Calu3 (cell line): ENCODE data around the gene NOD2. TPM values are rescaled to one million over a fixed set of nuclear protein-coding genes. Genes with fewer than 3 reads are reported as not detected.

ENCODE experiments used
- BruUV-seq: library from RNA; stranded (reverse); fragments of 400-500 nt; replicated peaks from 2 replicates; lab custom pipeline; 2021; lab: Mats Ljungman, UMichigan
- CTCF ChIA-PET: fragments of 300-600 bp; sonication (Branson Sonifier 250); formaldehyde crosslinking; loops from one replicate; lab custom pipeline; 2022; ENCODE audit warnings: antibody characterized with exemption; lab: Charles Lee
- DNase-seq: peaks from one replicate; pipeline ENCODE4 v3.0.0; 2022
- H3K27ac Mint-ChIP-seq: one replicate; pipeline ENCODE4 v1.8.0; 2022; ENCODE audit warnings: mixed read lengths; ENCODE audit not compliant: unreplicated experiment
- H3K27me3 Mint-ChIP-seq: one replicate; pipeline ENCODE4 v1.8.0; 2022; ENCODE audit warnings: mixed read lengths; ENCODE audit not compliant: unreplicated experiment
- H3K36me3 Mint-ChIP-seq: one replicate; pipeline ENCODE4 v1.8.0; 2022; ENCODE audit warnings: mild to moderate bottlenecking, moderate library complexity, mixed read lengths; ENCODE audit not compliant: insufficient read depth, unreplicated experiment
- H3K4me1 Mint-ChIP-seq: one replicate; pipeline ENCODE4 v1.8.0; 2022; ENCODE audit warnings: mild to moderate bottlenecking, low read depth, mixed read lengths; ENCODE audit not compliant: unreplicated experiment
- H3K4me3 Mint-ChIP-seq: one replicate; pipeline ENCODE4 v1.8.0; 2022; ENCODE audit warnings: mild to moderate bottlenecking, low read depth, moderate library complexity, mixed read lengths; ENCODE audit not compliant: unreplicated experiment
- H3K9me3 Mint-ChIP-seq: one replicate; pipeline ENCODE4 v1.8.0; 2022; ENCODE audit warnings: low read depth, mixed read lengths; ENCODE audit not compliant: unreplicated experiment
- intact Hi-C: fragments of 100-400 bp; cut with micrococcal nuclease; formaldehyde crosslinking; loops from one replicate; pipeline ENCODE4 v1.10.0; 2022; ENCODE audit not compliant: unreplicated experiment
- total RNA-seq: library from RNA; stranded (reverse); gene quantifications from 2 replicates; pipeline ENCODE4 v1.2.3, GENCODE V29; 2022
- TF ChIP-seq, protein P1 (sequence below): fragments of 200-600 bp; IDR thresholded peaks from one replicate; pipeline ENCODE4 v1.8.0; 2022; ENCODE audit warnings: antibody characterized with exemption; ENCODE audit not compliant: unreplicated experiment

The NOD2 gene
- total RNA-seq, 1 experiment from 2014 or later, result 0.87 TPM

- intact Hi-C loops, result loop anchor here (2.0 kb wide), 1 partner anchor 21 kb away; no protein-coding TSS in a partner anchor
- BruUV-seq, result no TSS peak
- Mint-ChIP-seq H3K4me1 (peaks cover 48% of the 10 kb centered on the region), H3K36me3 (peaks cover 5% of the 10 kb centered on the region), H3K27ac (peak overlapping the region; percentile 57), H3K9me3 (peaks cover 4% of the 10 kb centered on the region), H3K27me3 (no peaks in the 10 kb centered on the region), H3K4me3 (peak overlapping the region; percentile 39)
- TF ChIP-seq, protein P1, sequence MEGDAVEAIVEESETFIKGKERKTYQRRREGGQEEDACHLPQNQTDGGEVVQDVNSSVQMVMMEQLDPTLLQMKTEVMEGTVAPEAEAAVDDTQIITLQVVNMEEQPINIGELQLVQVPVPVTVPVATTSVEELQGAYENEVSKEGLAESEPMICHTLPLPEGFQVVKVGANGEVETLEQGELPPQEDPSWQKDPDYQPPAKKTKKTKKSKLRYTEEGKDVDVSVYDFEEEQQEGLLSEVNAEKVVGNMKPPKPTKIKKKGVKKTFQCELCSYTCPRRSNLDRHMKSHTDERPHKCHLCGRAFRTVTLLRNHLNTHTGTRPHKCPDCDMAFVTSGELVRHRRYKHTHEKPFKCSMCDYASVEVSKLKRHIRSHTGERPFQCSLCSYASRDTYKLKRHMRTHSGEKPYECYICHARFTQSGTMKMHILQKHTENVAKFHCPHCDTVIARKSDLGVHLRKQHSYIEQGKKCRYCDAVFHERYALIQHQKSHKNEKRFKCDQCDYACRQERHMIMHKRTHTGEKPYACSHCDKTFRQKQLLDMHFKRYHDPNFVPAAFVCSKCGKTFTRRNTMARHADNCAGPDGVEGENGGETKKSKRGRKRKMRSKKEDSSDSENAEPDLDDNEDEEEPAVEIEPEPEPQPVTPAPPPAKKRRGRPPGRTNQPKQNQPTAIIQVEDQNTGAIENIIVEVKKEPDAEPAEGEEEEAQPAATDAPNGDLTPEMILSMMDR, result no peak
- CTCF ChIA-PET, result interaction anchor here (0.7 to 2.0 kb wide), 5 partner anchors 20 to 87 kb away, joined by 3 to 6 read pairs (median 5); partner anchors contain the start of gene CYLD
- peak; percentile 74 for DNase-seq
Observed at GRCh38 chr16:50719401-50720337, 26.3 kb downstream of the NOD2 start.

DNA sequence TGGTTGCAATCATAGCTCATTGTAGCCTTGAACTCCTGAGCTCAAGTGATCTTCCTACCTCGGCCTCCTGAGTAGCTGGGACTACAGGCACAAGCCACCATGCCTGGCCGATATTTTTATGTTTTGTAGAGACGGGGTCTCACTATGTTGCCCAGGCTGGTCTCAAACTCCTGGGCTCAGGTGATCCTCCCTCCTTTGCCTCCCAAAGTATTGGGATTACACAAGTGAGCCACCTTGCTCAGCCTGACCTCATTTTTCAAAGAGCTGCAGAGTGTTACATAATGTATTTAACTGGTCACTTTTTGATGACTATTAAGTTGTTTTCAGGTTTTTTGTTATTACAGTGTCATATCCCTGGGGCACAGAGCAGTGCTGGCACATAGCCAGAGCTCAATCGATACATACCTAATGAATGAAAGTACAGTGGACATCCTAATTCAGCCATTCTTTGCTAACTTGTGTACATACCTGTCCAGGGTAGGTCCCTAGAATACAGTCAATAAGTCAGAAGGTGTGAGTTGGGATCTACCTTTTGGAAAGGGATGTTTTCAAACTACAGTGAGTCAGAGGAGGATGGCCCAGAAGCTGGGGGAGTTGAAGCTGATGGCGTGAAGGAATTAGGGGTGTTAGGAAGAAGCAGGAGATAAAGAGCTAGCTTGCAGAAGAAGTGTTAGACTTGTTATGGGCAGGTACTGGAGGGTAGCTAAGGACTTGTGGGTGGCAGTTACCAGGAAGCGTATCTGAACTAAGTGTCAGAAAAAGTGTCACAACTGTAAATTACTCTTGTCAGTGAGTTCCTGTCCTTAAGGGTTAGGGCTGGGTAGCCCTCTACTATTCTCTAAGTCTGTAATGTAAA, 28.4 kb downstream of the NOD2 start:
- peak overlapping the region; percentile 2 for H3K4me3 Mint-ChIP-seq
- peaks cover 48% of the 10 kb centered on the region for H3K4me1 Mint-ChIP-seq
- peak; percentile 92 for DNase-seq
- no peaks in the 10 kb centered on the region for H3K27me3 Mint-ChIP-seq
- H3K9me3 Mint-ChIP-seq, result peaks cover 6% of the 10 kb centered on the region
- intact Hi-C loops, result loop anchor here (2.0 kb wide), 1 partner anchor 19 kb away; no protein-coding TSS in a partner anchor
- peak overlapping the region; percentile 78 for H3K27ac Mint-ChIP-seq
- H3K36me3 Mint-ChIP-seq, result peaks cover 5% of the 10 kb centered on the region
- no TSS peak for BruUV-seq
- CTCF ChIA-PET, result interaction anchor here (0.6 to 1.5 kb wide), 11 partner anchors 18 to 805 kb away, joined by 3 to 10 read pairs (median 4); partner anchors contain the start of gene CYLD
- TF ChIP-seq, protein P1, result no peak

- intact Hi-C loops, result no loop called here
- peaks cover 5% of the 10 kb centered on the region for H3K36me3 Mint-ChIP-seq
- peaks cover 48% of the 10 kb centered on the region for H3K4me1 Mint-ChIP-seq
- H3K27me3 Mint-ChIP-seq, result no peaks in the 10 kb centered on the region
- H3K4me3 Mint-ChIP-seq, result peak overlapping the region; percentile 2
- H3K27ac Mint-ChIP-seq, result peak overlapping the region; percentile 78
- TF ChIP-seq, protein P1, result no peak
- CTCF ChIA-PET, result interaction anchor here (0.6 to 1.5 kb wide), 10 partner anchors 16 to 804 kb away, joined by 3 to 10 read pairs (median 4); partner anchors contain the start of gene CYLD
- no peak for DNase-seq
- BruUV-seq, result no TSS peak
- H3K9me3 Mint-ChIP-seq, result peaks cover 6% of the 10 kb centered on the region
Observed at GRCh38 chr16:50722405-50722737, 29.0 kb downstream of the NOD2 start.

- BruUV-seq, result no TSS peak
- Mint-ChIP-seq H3K27ac (no peak overlapping the region), H3K9me3 (peaks cover 6% of the 10 kb centered on the region), H3K36me3 (peaks cover 4% of the 10 kb centered on the region), H3K27me3 (no peaks in the 10 kb centered on the region), H3K4me1 (peaks cover 45% of the 10 kb centered on the region), H3K4me3 (no peak overlapping the region)
- DNase-seq, result no peak
- TF ChIP-seq, protein P1, result no peak
- CTCF ChIA-PET, result interaction anchor here (0.6 kb wide), 1 partner anchor 16 kb away, joined by 3 read pairs; no protein-coding TSS in a partner anchor
- intact Hi-C loops, result no loop called here
Observed at GRCh38 chr16:50722960-50723359, 29.6 kb downstream of the NOD2 start.
